Upper lobe of left lung (tissue), 6 donors: Measurements from ENCODE around the gene DPF1. TPM values are rescaled to one million over a fixed set of nuclear protein-coding genes. Genes with fewer than 3 reads are reported as not detected.
A peak's percentile ranks its signal among the peaks of the same experiment; 100 is the strongest.

ENCODE experiments used
- ATAC-seq, 2 donors: fragments of 200-7000 bp; cut with Tn5 transposase; one replicate each; pipeline ENCODE4 v1.9.1; 2022; ENCODE audit warnings: mild to moderate bottlenecking in 2 of 2, moderate library complexity in 2 of 2; ENCODE audit not compliant: low FRiP score in 2 of 2
- DNase-seq, 2 donors: peaks; one replicate each; pipeline ENCODE4 v3.0.0-alpha.2; 2019 to 2020
- H3K27ac ChIP-seq, 4 donors: fragments of 200-600 bp; sonication (generic); one replicate each; pipeline ENCODE4 v1.5.1; 2016 to 2019
- H3K27me3 ChIP-seq, 4 donors: fragments of 200-600 bp; sonication (generic); one replicate each; pipeline ENCODE4 v1.5.1; 2017 to 2019
- H3K36me3 ChIP-seq, 4 donors: fragments of 200-600 bp; sonication (generic); one replicate each; pipeline ENCODE4 v1.5.1; 2016 to 2019
- H3K4me1 ChIP-seq, 4 donors: fragments of 200-600 bp; sonication (generic); one replicate each; pipeline ENCODE4 v1.5.1; 2018 to 2019
- H3K4me3 ChIP-seq, 4 donors: fragments of 200-600 bp; sonication (generic); one replicate each; pipeline ENCODE4 v1.5.1; 2017 to 2019; ENCODE audit warnings: mild to moderate bottlenecking in 2 of 4, moderate library complexity in 1 of 4
- H3K9me3 ChIP-seq, 4 donors: fragments of 200-600 bp; sonication (generic); one replicate each; pipeline ENCODE4 v1.5.1; 2018 to 2019
- CTCF ChIP-seq, 6 experiments: fragments of 450-650 bp in 4 of 6; fragments of 200-600 bp in 2 of 6; sonication (generic) in 2 of 6; IDR thresholded peaks; one replicate each; pipeline ENCODE4 v1.5.1; 2016 to 2019; ENCODE audit warnings: antibody characterized with exemption in 6 of 6
- EP300 ChIP-seq, 4 donors: sonication (generic); formaldehyde crosslinking; IDR thresholded peaks; one replicate each; pipeline ENCODE4 v1.5.1; 2017; ENCODE audit warnings: antibody characterized with exemption in 4 of 4, control low read depth in 2 of 4
- POLR2A ChIP-seq, 4 donors: fragments of 450-650 bp; IDR thresholded peaks; one replicate each; pipeline ENCODE4 v1.5.1; 2016 to 2017; ENCODE audit warnings: antibody characterized with exemption in 4 of 4, mild to moderate bottlenecking in 2 of 4
- POLR2AphosphoS5 ChIP-seq, 2 donors: sonication (generic); formaldehyde crosslinking; IDR thresholded peaks; one replicate each; pipeline ENCODE4 v1.5.1; 2017; ENCODE audit warnings: antibody characterized with exemption in 2 of 2
- WGBS, 2 donors: methylation state at CpG; one replicate each; pipeline ENCODE4 v1.1.5; 2017 to 2018; 5-methylcytosine and 5-hydroxymethylcytosine counted together
- total RNA-seq, 6 donors: library from RNA; depleted of rRNA in 4 of 6; stranded (reverse); fragments of >200 nt in 4 of 6; gene quantifications; one replicate each; pipeline versions ENCODE4 v1.1.0 to v1.2.1, GENCODE V29; 2016 to 2021
- donor health status: DM: no; HTN: no; CAD: no; lungs with moderate emphysema.
- donor health status: DM: no; HTN: yes; CAD: no; lungs with severe emphysema.

Gene DPF1
- under 1 TPM in 2 of 6 donors, not detected in 4; 0.40 to 0.46 TPM for total RNA-seq

- H3K27ac ChIP-seq: no peak within 1 kb of the TSS
- DNase-seq (peak in 1 of 2 donors; percentile 91), ATAC-seq (peak; percentile 12 to 64)
- H3K4me1 ChIP-seq: peaks cover 21 to 34% (median 22%) of the 10 kb centered on the region in 4 donors
- H3K27me3 ChIP-seq: peaks cover 5 to 55% (median 37%) of the 10 kb centered on the region in 4 donors
- peak within 1 kb of the TSS; percentile 2 to 49 (median 38) for H3K4me3 ChIP-seq
- H3K36me3 ChIP-seq: no peaks in the 10 kb centered on the region
- 5 to 7% methylated on average over 16 to 29 of the region's 61 CpGs for WGBS, 2 donors
- TF ChIP-seq POLR2AphosphoS5 (IDR thresholded peaks at IDR 0.05): no peak
- no peak for TF ChIP-seq POLR2A (IDR thresholded peaks at IDR 0.05)
- TF ChIP-seq EP300 (IDR thresholded peaks at IDR 0.05): no peak
- no peak for TF ChIP-seq CTCF (IDR thresholded peaks at IDR 0.05)
- no peaks in the 10 kb centered on the region for H3K9me3 ChIP-seq
Observed at GRCh38 chr19:38224014-38224862, at the start of gene DPF1. Gene DPF1 (minus strand): TSS chr19:38224222. CDS start chr19:38224142, 80 bp downstream.

- Histone ChIP-seq H3K36me3 (no peaks in the 10 kb centered on the region), H3K27me3 (no peaks in the 10 kb centered on the region), H3K4me1 (peaks cover 30 to 45% (median 44%) of the 10 kb centered on the region in 4 donors), H3K4me3 (no peak overlapping the region), H3K9me3 (no peaks in the 10 kb centered on the region), H3K27ac (no peak overlapping the region)
- TF ChIP-seq POLR2AphosphoS5 (IDR thresholded peaks at IDR 0.05): no peak
- no peak for TF ChIP-seq POLR2A (IDR thresholded peaks at IDR 0.05)
- no peak for TF ChIP-seq CTCF (IDR thresholded peaks at IDR 0.05)
- no peak for TF ChIP-seq EP300 (IDR thresholded peaks at IDR 0.05)
- no peak for ATAC-seq
- WGBS, 2 donors: 64 to 69% methylated on average over 2 of the region's 2 CpGs
- DNase-seq: no peak
Observed at GRCh38 chr19:38273499-38273898, 49.5 kb upstream of the DPF1 start.

GRCh38 chr19:38270587-38271167 lies 46.7 kb upstream of the DPF1 start:
- Histone ChIP-seq H3K36me3 (no peaks in the 10 kb centered on the region), H3K27ac (peak overlapping the region in 1 of 4 donors; percentile 7), H3K4me3 (no peak overlapping the region), H3K4me1 (peaks cover 17 to 56% (median 35%) of the 10 kb centered on the region in 4 donors), H3K9me3 (no peaks in the 10 kb centered on the region), H3K27me3 (no peaks in the 10 kb centered on the region)
- DNase-seq: no peak
- TF ChIP-seq EP300 (IDR thresholded peaks at IDR 0.05) (no peak), POLR2AphosphoS5 (IDR thresholded peaks at IDR 0.05) (no peak), CTCF (IDR thresholded peaks at IDR 0.05) (no peak), POLR2A (IDR thresholded peaks at IDR 0.05) (no peak)
- no peak for ATAC-seq
- WGBS, 2 donors: 73 to 74% methylated on average over 5 of the region's 5 CpGs

DNA sequence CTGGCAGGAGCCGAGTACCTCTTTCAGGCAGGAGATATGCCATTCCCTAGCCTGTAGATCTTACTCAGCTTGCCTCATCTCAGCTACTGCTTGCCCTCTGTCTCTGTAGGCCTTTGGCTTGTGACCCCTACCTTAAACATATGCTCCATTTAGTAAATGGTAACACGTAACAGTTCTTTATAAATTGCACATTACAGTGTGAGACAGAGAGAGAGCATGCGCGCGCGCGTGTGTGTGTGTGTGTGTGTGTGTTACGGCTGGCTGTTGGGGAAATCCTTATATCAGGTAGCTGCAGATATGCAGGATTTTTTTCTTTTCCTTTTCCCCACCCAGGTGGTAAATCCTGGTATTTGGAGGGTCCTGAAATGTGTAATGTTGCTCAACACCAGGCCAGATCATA lies 44.5 kb upstream of the DPF1 start:
- Histone ChIP-seq H3K4me3 (no peak overlapping the region), H3K4me1 (peaks cover 16 to 59% (median 30%) of the 10 kb centered on the region in 4 donors), H3K36me3 (no peaks in the 10 kb centered on the region), H3K27ac (peak overlapping the region; percentile 72 to 97 (median 93)), H3K9me3 (no peaks in the 10 kb centered on the region), H3K27me3 (no peaks in the 10 kb centered on the region)
- no peak for ATAC-seq
- TF ChIP-seq POLR2AphosphoS5 (IDR thresholded peaks at IDR 0.05): no peak
- no peak for TF ChIP-seq POLR2A (IDR thresholded peaks at IDR 0.05)
- no peak for TF ChIP-seq EP300 (IDR thresholded peaks at IDR 0.05)
- TF ChIP-seq CTCF (IDR thresholded peaks at IDR 0.05): no peak
- WGBS, 2 donors: 56 to 64% methylated on average over 8 of the region's 8 CpGs
- DNase-seq: no peak
